HEK293 (cell line): ENCODE results near the gene IGBP1.
A peak's percentile ranks its signal among the peaks of the same experiment; 100 is the strongest.

Experiments
- CTCF ChIA-PET: fragments of 350-600 bp; formaldehyde crosslinking; extraction: SDS; loops from one replicate; lab custom pipeline; 2021; ENCODE audit warnings: antibody characterized with exemption; lab: Yijun Ruan, JAX
- POLR2A ChIA-PET: fragments of 300-600 bp; formaldehyde crosslinking; extraction: SDS; loops from one replicate; lab custom pipeline; 2020; ENCODE audit warnings: antibody characterized with exemption, inconsistent platforms; lab: Yijun Ruan, JAX
- H3K27ac ChIP-seq: fragments of 200-500 bp; sonication (Bioruptor generic); 2 replicates; pipeline ENCODE4 v1.5.1; 2014; ENCODE audit warnings: low read depth, low read length, control low read depth, inconsistent platforms; ENCODE audit errors: extremely low read depth
- H3K36me3 ChIP-seq, 2 experiments: fragments of 200-500 bp in 1 of 2; sonication (Bioruptor generic) in 1 of 2; 1 replicate in 1 of 2; 2 replicates in 1 of 2; pipeline ENCODE4 v1.5.1; 2014 to 2017; ENCODE audit warnings: inconsistent platforms in 2 of 2, low read length in 2 of 2; ENCODE audit not compliant: control insufficient read depth in 2 of 2, insufficient read depth in 1 of 2
- H3K4me1 ChIP-seq: fragments of 200-500 bp; sonication (Bioruptor generic); 2 replicates; pipeline ENCODE4 v1.5.1; 2014; ENCODE audit warnings: mild to moderate bottlenecking, low read length, inconsistent platforms; ENCODE audit not compliant: control insufficient read depth, insufficient read depth
- H3K4me3 ChIP-seq: 2 replicates; pipeline ENCODE4 v1.5.1; 2011; ENCODE audit warnings: low read depth, mild to moderate bottlenecking, control low read depth, low read length, moderate library complexity
- H3K9me3 ChIP-seq: fragments of 200-500 bp; sonication (Bioruptor generic); 2 replicates; pipeline ENCODE4 v1.5.1; 2014; ENCODE audit warnings: low read depth, low read length, inconsistent platforms; ENCODE audit not compliant: control insufficient read depth, insufficient read depth
- EGR2 ChIP-seq: fragments of 450-650 bp; formaldehyde crosslinking; IDR thresholded peaks from 2 replicates; pipeline ENCODE4 v1.5.1; 2016; ENCODE audit warnings: low read depth, missing biosample characterization, missing genetic modification characterization
- HIC1 ChIP-seq: fragments of 450-650 bp; formaldehyde crosslinking; IDR thresholded peaks from 2 replicates; pipeline ENCODE4 v1.5.1; 2016; ENCODE audit warnings: missing biosample characterization, missing genetic modification characterization
- INSM2 ChIP-seq: fragments of 450-650 bp; formaldehyde crosslinking; IDR thresholded peaks from 2 replicates; pipeline ENCODE4 v1.5.1; 2016; ENCODE audit warnings: missing biosample characterization, missing genetic modification characterization
- ZFHX2 ChIP-seq: fragments of 450-650 bp; formaldehyde crosslinking; conservative IDR thresholded peaks from 2 replicates; pipeline ENCODE4 v1.5.1; 2016; ENCODE audit warnings: missing biosample characterization, missing genetic modification characterization
- ZFP37 ChIP-seq: fragments of 450-650 bp; formaldehyde crosslinking; IDR thresholded peaks from 2 replicates; pipeline ENCODE4 v1.5.1; 2016; ENCODE audit warnings: missing biosample characterization, missing genetic modification characterization
- ZNF138 ChIP-seq: fragments of 450-650 bp; formaldehyde crosslinking; IDR thresholded peaks from 2 replicates; pipeline ENCODE4 v1.5.1; 2016; ENCODE audit warnings: missing biosample characterization, missing genetic modification characterization, borderline replicate concordance
- ZNF23 ChIP-seq: fragments of 450-650 bp; formaldehyde crosslinking; IDR thresholded peaks from 2 replicates; pipeline ENCODE4 v1.5.1; 2016; ENCODE audit warnings: missing biosample characterization, missing genetic modification characterization, borderline replicate concordance
- ZNF24 ChIP-seq: fragments of 450-650 bp; formaldehyde crosslinking; IDR thresholded peaks from 2 replicates; pipeline ENCODE4 v1.5.1; 2016; ENCODE audit warnings: missing biosample characterization, missing genetic modification characterization
- ZNF266 ChIP-seq: fragments of 450-650 bp; formaldehyde crosslinking; IDR thresholded peaks from 2 replicates; pipeline ENCODE4 v1.5.1; 2016; ENCODE audit warnings: missing biosample characterization, missing genetic modification characterization, low read depth
- ZNF280C ChIP-seq: fragments of 450-650 bp; formaldehyde crosslinking; IDR thresholded peaks from 2 replicates; pipeline ENCODE4 v1.5.1; 2016; ENCODE audit warnings: missing biosample characterization, missing genetic modification characterization
- ZNF335 ChIP-seq: fragments of 450-650 bp; formaldehyde crosslinking; conservative IDR thresholded peaks from 2 replicates; pipeline ENCODE4 v1.5.1; 2016; ENCODE audit warnings: missing biosample characterization, missing genetic modification characterization
- ZNF341 ChIP-seq: fragments of 450-650 bp; formaldehyde crosslinking; IDR thresholded peaks from 2 replicates; pipeline ENCODE4; 2016; ENCODE audit warnings: low read depth, missing biosample characterization, missing genetic modification characterization
- ZNF398 ChIP-seq: fragments of 450-650 bp; formaldehyde crosslinking; IDR thresholded peaks from 2 replicates; pipeline ENCODE4 v1.5.1; 2017; ENCODE audit warnings: missing biosample characterization, missing genetic modification characterization
- ZNF677 ChIP-seq: fragments of 450-650 bp; IDR thresholded peaks from 2 replicates; pipeline ENCODE4 v1.5.0; 2018; ENCODE audit warnings: missing biosample characterization, mild to moderate bottlenecking, missing genetic modification characterization, moderate library complexity
- ZNF830 ChIP-seq: fragments of 450-650 bp; IDR thresholded peaks from 2 replicates; pipeline ENCODE4 v1.5.0; 2018; ENCODE audit warnings: missing biosample characterization, missing genetic modification characterization, low read depth, mild to moderate bottlenecking, moderate library complexity
- ZSCAN30 ChIP-seq: fragments of 450-650 bp; IDR thresholded peaks from 2 replicates; pipeline ENCODE4 v1.5.1; 2018; ENCODE audit warnings: missing biosample characterization, mild to moderate bottlenecking, missing genetic modification characterization, moderate library complexity

Gene IGBP1

GRCh38 chrX:70168238-70169188 is 35.3 kb downstream of the IGBP1 start:
- TF ChIP-seq ZFP37 (tag by site-specific recombination) = no peak
- TF ChIP-seq ZNF677 (tag by site-specific recombination) = 0 out of 2 replicates have a peak, but pooled peaks have one; percentile 34
- TF ChIP-seq EGR2 (tag by site-specific recombination) = peak; percentile 84
- peak; percentile 62 for TF ChIP-seq ZNF398 (tag by site-specific recombination)
- TF ChIP-seq ZFHX2 (tag by site-specific recombination) = peak; percentile 68
- TF ChIP-seq ZNF335 (tag by site-specific recombination) = no peak
- TF ChIP-seq ZNF23 (tag by site-specific recombination) = no peak
- Histone ChIP-seq H3K9me3 (no peaks in the 10 kb centered on the region), H3K36me3 (peaks cover 9 to 12% of the 10 kb centered on the region in 2 experiments), H3K4me1 (no peaks in the 10 kb centered on the region), H3K27ac (no peak overlapping the region), H3K4me3 (no peak overlapping the region)
- CTCF ChIA-PET = interaction anchor here (0.5 to 0.8 kb wide), 2 partner anchors 35 to 672 kb away, joined by 3 read pairs; partner anchors contain the start of gene IGBP1
- POLR2A ChIA-PET = interaction anchor here (0.6 to 3.5 kb wide), 2 partner anchors 35 to 47 kb away, joined by 7 to 18 read pairs; partner anchors contain the start of gene IGBP1

GRCh38 chrX:70169281-70169680 is 36.0 kb downstream of the IGBP1 start:
- Histone ChIP-seq H3K4me1 (no peaks in the 10 kb centered on the region), H3K27ac (no peak overlapping the region), H3K36me3 (peaks cover 6 to 11% of the 10 kb centered on the region in 2 experiments), H3K4me3 (no peak overlapping the region), H3K9me3 (no peaks in the 10 kb centered on the region)
- TF ChIP-seq ZNF280C (no peak), INSM2 (tag by site-specific recombination) (no peak)
- POLR2A ChIA-PET = interaction anchor here (3.5 kb wide), 1 partner anchor 36 kb away, joined by 18 read pairs; the partner anchor contains the start of gene IGBP1
- CTCF ChIA-PET = interaction anchor here (0.5 kb wide), 1 partner anchor 36 kb away, joined by 3 read pairs; the partner anchor contains the start of gene IGBP1

- no peaks in the 10 kb centered on the region for H3K9me3 ChIP-seq
- no peak overlapping the region for H3K4me3 ChIP-seq
- ChIA-PET POLR2A (no interaction called here), CTCF (no interaction called here)
- H3K27ac ChIP-seq = no peak overlapping the region
- H3K36me3 ChIP-seq = no peaks in the 10 kb centered on the region; a peak in 1 of 3 replicates
- TF ChIP-seq ZNF341 (tag by site-specific recombination) (no peak), ZNF830 (no peak), ZNF138 (no peak), ZSCAN30 (tag by site-specific recombination) (no peak), ZNF24 (tag by site-specific recombination) (no peak), HIC1 (tag by site-specific recombination) (no peak), ZNF266 (tag by site-specific recombination) (no peak)
- H3K4me1 ChIP-seq = no peaks in the 10 kb centered on the region
Measured at GRCh38 chrX:70171624-70172023, 38.4 kb downstream of the IGBP1 start.
